WTC11 (cell line): ENCODE data around the gene NFAT5. TPM values are rescaled to one million over a fixed set of nuclear protein-coding genes. Genes with fewer than 3 reads are reported as not detected.

Experiments used
- ATAC-seq: fragments of 200-7000 bp; cut with Tn5 transposase; 2 replicates; pipeline ENCODE4 v1.10.0; 2021; ENCODE audit warnings: mild to moderate bottlenecking, moderate library complexity
- CTCF ChIA-PET: fragments of 300-600 bp; sonication (Branson Sonifier 250); formaldehyde crosslinking; loops from one replicate; lab custom pipeline; 2021; ENCODE audit warnings: antibody characterized with exemption; lab: Charles Lee
- POLR2A ChIA-PET: fragments of 350-600 bp; sonication (Branson Sonifier 250); formaldehyde crosslinking; loops from one replicate; lab custom pipeline; 2021; ENCODE audit warnings: antibody characterized with exemption; lab: Charles Lee
- DNase-seq: peaks from one replicate; pipeline ENCODE4 v3.0.0; 2021; ENCODE audit warnings: low spot score
- H3K27ac Mint-ChIP-seq: 2 replicates; pipeline ENCODE4 v1.8.0; 2021; ENCODE audit warnings: mixed read lengths
- H3K27me3 Mint-ChIP-seq: 2 replicates; pipeline ENCODE4 v1.8.0; 2021; ENCODE audit warnings: low read depth, mild to moderate bottlenecking, moderate library complexity, mixed read lengths
- H3K36me3 Mint-ChIP-seq: 2 replicates; pipeline ENCODE4 v1.8.0; 2021; ENCODE audit warnings: mixed read lengths
- H3K4me1 Mint-ChIP-seq: 2 replicates; pipeline ENCODE4 v1.8.0; 2022; ENCODE audit warnings: mixed read lengths
- H3K4me3 Mint-ChIP-seq: 2 replicates; pipeline ENCODE4 v1.8.0; 2021; ENCODE audit warnings: mild to moderate bottlenecking, moderate library complexity, mixed read lengths
- H3K9me3 Mint-ChIP-seq: 2 replicates; pipeline ENCODE4 v1.8.0; 2021; ENCODE audit warnings: mixed read lengths
- CREB1 ChIP-seq: sonication (generic); formaldehyde crosslinking; IDR thresholded peaks from 2 replicates; pipeline ENCODE4 v1.8.0; 2023; ENCODE audit warnings: mild to moderate bottlenecking, missing genetic modification reagents
- E2F4 ChIP-seq: sonication (generic); formaldehyde crosslinking; IDR thresholded peaks from 2 replicates; pipeline ENCODE4 v1.8.1; 2022; ENCODE audit warnings: low read depth, mild to moderate bottlenecking, moderate library complexity, missing genetic modification reagents, borderline replicate concordance
- ELF4 ChIP-seq: sonication (generic); formaldehyde crosslinking; IDR thresholded peaks from 2 replicates; pipeline ENCODE4 v1.8.1; 2022; ENCODE audit warnings: low read depth, mild to moderate bottlenecking, moderate library complexity, missing genetic modification reagents
- ETV6 ChIP-seq: sonication (generic); formaldehyde crosslinking; IDR thresholded peaks from 2 replicates; pipeline ENCODE4 v1.8.1; 2022; ENCODE audit warnings: mild to moderate bottlenecking, missing genetic modification reagents
- FOXJ3 ChIP-seq: sonication (generic); formaldehyde crosslinking; IDR thresholded peaks from 2 replicates; pipeline ENCODE4 v1.9.0; 2021; ENCODE audit warnings: missing genetic modification reagents, mild to moderate bottlenecking, borderline replicate concordance
- FOXP1 ChIP-seq: sonication (generic); formaldehyde crosslinking; IDR thresholded peaks from 2 replicates; pipeline ENCODE4 v1.8.0; 2022; ENCODE audit warnings: missing genetic modification reagents, mild to moderate bottlenecking, moderate library complexity, borderline replicate concordance
- GABPB1 ChIP-seq: sonication (generic); formaldehyde crosslinking; IDR thresholded peaks from 2 replicates; pipeline ENCODE4 v1.8.1; 2023; ENCODE audit warnings: mild to moderate bottlenecking, missing genetic modification reagents
- GTF2I ChIP-seq: fragments of 250-450 bp; sonication (Bioruptor Pico); conservative IDR thresholded peaks from 2 replicates; pipeline ENCODE4 v1.4.0; 2021; ENCODE audit warnings: mild to moderate bottlenecking
- IRF1 ChIP-seq: sonication (generic); formaldehyde crosslinking; IDR thresholded peaks from 2 replicates; pipeline ENCODE4 v1.8.0; 2023; ENCODE audit warnings: missing genetic modification reagents
- KAT7 ChIP-seq: sonication (generic); formaldehyde crosslinking; IDR thresholded peaks from 2 replicates; pipeline ENCODE4 v1.8.1; 2023; ENCODE audit warnings: missing genetic modification reagents, mild to moderate bottlenecking, borderline replicate concordance
- OVOL2 ChIP-seq: fragments of 250-450 bp; sonication (Bioruptor Pico); IDR thresholded peaks from 2 replicates; pipeline ENCODE4 v1.9.0; 2021; ENCODE audit warnings: mild to moderate bottlenecking, borderline replicate concordance
- TP53 ChIP-seq: sonication (generic); formaldehyde crosslinking; IDR thresholded peaks from 2 replicates; pipeline ENCODE4 v1.8.1; 2023; ENCODE audit warnings: mild to moderate bottlenecking, missing genetic modification reagents
- USF2 ChIP-seq: sonication (generic); formaldehyde crosslinking; IDR thresholded peaks from 2 replicates; pipeline ENCODE4 v1.8.1; 2023; ENCODE audit warnings: mild to moderate bottlenecking, missing genetic modification reagents, moderate library complexity
- ZBTB21 ChIP-seq: sonication (generic); formaldehyde crosslinking; IDR thresholded peaks from 2 replicates; pipeline ENCODE4 v1.8.1; 2023; ENCODE audit warnings: mild to moderate bottlenecking, missing genetic modification reagents, borderline replicate concordance
- ZBTB43 ChIP-seq: sonication (generic); formaldehyde crosslinking; IDR thresholded peaks from 2 replicates; pipeline ENCODE4 v1.8.1; 2023; ENCODE audit warnings: mild to moderate bottlenecking, missing genetic modification reagents
- ZNF512 ChIP-seq: sonication (generic); formaldehyde crosslinking; IDR thresholded peaks from 2 replicates; pipeline ENCODE4 v1.8.1; 2022; ENCODE audit warnings: missing genetic modification reagents, borderline replicate concordance
- ZSCAN18 ChIP-seq: fragments of 250-450 bp; sonication (Bioruptor Pico); IDR thresholded peaks from 2 replicates; pipeline ENCODE4 v2.1.2; 2022; ENCODE audit warnings: mild to moderate bottlenecking, moderate library complexity
- total RNA-seq: library from RNA; stranded (reverse); gene quantifications from 3 replicates; pipeline ENCODE4 v1.2.3, GENCODE V29; 2021
- TF ChIP-seq, protein P1 (sequence below): sonication (generic); formaldehyde crosslinking; IDR thresholded peaks from 2 replicates; pipeline ENCODE4 v1.8.1; 2023; ENCODE audit warnings: mild to moderate bottlenecking, moderate library complexity, missing genetic modification reagents
- TF ChIP-seq, protein P2 (sequence below): sonication (generic); formaldehyde crosslinking; IDR thresholded peaks from 2 replicates; pipeline ENCODE4 v1.8.0; 2022; ENCODE audit warnings: missing genetic modification reagents
- TF ChIP-seq, protein P3 (sequence below): fragments of 250-450 bp; sonication (Bioruptor Pico); IDR thresholded peaks from 2 replicates; pipeline ENCODE4 v1.9.0; 2021; ENCODE audit warnings: moderate library complexity, mild to moderate bottlenecking, inconsistent platforms, borderline replicate concordance

The NFAT5 gene
- total RNA-seq, 1 experiment from 2014 or later: 23.2 TPM

DNA sequence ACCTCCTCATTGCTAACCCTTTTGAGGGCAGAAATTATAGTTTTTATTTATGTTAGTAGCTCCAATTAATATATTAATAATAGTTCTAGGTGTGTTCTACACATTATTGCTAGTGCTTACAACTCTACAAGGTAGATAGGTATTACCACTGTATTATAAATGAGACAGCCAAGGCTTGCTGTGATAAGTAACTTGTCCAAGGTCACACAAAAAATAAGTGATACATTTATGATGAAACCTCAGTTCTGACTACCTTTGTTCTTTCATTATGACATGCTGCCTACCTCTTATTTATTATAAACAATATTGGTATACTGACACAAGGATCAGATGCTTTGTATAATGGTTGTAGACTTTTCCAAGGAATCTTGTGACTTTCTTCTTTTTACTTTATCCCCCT, 41.2 kb downstream of the NFAT5 start:
- ATAC-seq: no peak
- ChIA-PET CTCF (no interaction called here), POLR2A (no interaction called here)
- Mint-ChIP-seq H3K4me1 (peaks cover 14% of the 10 kb centered on the region), H3K27me3 (no peaks in the 10 kb centered on the region), H3K27ac (no peak overlapping the region), H3K9me3 (no peaks in the 10 kb centered on the region), H3K4me3 (no peak overlapping the region)
- no peak for DNase-seq
- TF ChIP-seq KAT7 (CRISPR knock-in tag) (no peak), FOXP1 (CRISPR knock-in tag) (no peak), OVOL2 (no peak), IRF1 (CRISPR knock-in tag) (no peak), CREB1 (no peak), ETV6 (CRISPR knock-in tag) (no peak), ZNF512 (CRISPR knock-in tag) (no peak), ZBTB43 (CRISPR knock-in tag) (no peak), TP53 (CRISPR knock-in tag) (no peak), GABPB1 (CRISPR knock-in tag) (no peak), ZBTB21 (CRISPR knock-in tag) (no peak), E2F4 (no peak), ZSCAN18 (CRISPR knock-in tag) (no peak), USF2 (CRISPR knock-in tag) (no peak), GTF2I (CRISPR knock-in tag) (no peak), ELF4 (CRISPR knock-in tag) (no peak), FOXJ3 (CRISPR knock-in tag) (no peak)
- TF ChIP-seq, protein P1, sequence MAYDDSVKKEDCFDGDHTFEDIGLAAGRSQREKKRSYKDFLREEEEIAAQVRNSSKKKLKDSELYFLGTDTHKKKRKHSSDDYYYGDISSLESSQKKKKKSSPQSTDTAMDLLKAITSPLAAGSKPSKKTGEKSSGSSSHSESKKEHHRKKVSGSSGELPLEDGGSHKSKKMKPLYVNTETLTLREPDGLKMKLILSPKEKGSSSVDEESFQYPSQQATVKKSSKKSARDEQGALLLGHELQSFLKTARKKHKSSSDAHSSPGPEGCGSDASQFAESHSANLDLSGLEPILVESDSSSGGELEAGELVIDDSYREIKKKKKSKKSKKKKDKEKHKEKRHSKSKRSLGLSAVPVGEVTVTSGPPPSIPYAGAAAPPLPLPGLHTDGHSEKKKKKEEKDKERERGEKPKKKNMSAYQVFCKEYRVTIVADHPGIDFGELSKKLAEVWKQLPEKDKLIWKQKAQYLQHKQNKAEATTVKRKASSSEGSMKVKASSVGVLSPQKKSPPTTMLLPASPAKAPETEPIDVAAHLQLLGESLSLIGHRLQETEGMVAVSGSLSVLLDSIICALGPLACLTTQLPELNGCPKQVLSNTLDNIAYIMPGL (CRISPR knock-in tag): no peak
- TF ChIP-seq, protein P2, sequence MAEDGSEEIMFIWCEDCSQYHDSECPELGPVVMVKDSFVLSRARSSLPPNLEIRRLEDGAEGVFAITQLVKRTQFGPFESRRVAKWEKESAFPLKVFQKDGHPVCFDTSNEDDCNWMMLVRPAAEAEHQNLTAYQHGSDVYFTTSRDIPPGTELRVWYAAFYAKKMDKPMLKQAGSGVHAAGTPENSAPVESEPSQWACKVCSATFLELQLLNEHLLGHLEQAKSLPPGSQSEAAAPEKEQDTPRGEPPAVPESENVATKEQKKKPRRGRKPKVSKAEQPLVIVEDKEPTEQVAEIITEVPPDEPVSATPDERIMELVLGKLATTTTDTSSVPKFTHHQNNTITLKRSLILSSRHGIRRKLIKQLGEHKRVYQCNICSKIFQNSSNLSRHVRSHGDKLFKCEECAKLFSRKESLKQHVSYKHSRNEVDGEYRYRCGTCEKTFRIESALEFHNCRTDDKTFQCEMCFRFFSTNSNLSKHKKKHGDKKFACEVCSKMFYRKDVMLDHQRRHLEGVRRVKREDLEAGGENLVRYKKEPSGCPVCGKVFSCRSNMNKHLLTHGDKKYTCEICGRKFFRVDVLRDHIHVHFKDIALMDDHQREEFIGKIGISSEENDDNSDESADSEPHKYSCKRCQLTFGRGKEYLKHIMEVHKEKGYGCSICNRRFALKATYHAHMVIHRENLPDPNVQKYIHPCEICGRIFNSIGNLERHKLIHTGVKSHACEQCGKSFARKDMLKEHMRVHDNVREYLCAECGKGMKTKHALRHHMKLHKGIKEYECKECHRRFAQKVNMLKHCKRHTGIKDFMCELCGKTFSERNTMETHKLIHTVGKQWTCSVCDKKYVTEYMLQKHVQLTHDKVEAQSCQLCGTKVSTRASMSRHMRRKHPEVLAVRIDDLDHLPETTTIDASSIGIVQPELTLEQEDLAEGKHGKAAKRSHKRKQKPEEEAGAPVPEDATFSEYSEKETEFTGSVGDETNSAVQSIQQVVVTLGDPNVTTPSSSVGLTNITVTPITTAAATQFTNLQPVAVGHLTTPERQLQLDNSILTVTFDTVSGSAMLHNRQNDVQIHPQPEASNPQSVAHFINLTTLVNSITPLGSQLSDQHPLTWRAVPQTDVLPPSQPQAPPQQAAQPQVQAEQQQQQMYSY (CRISPR knock-in tag): no peak
- TF ChIP-seq, protein P3, sequence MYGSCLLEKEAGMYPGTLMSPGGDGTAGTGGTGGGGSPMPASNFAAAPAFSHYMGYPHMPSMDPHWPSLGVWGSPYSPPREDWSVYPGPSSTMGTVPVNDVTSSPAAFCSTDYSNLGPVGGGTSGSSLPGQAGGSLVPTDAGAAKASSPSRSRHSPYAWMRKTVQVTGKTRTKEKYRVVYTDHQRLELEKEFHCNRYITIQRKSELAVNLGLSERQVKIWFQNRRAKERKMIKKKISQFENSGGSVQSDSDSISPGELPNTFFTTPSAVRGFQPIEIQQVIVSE (CRISPR knock-in tag): no peak
- TF ChIP-seq, all 79 proteins: peak for 0
- no peaks in the 10 kb centered on the region for H3K36me3 Mint-ChIP-seq
